Kasumi-1 (cell line): ENCODE data around the gene NEU4.
"Not testable (repeated sequence)": the region's sequence is repeated elsewhere in the genome, so short reads cannot be mapped to it uniquely, and the experiment has no call there.

ENCODE experiments used
- DNase-seq, 2 experiments: peaks; one replicate each; lab custom pipeline; 2025; lab: John Stamatoyannopoulos, UW

NEU4 gene

DNA sequence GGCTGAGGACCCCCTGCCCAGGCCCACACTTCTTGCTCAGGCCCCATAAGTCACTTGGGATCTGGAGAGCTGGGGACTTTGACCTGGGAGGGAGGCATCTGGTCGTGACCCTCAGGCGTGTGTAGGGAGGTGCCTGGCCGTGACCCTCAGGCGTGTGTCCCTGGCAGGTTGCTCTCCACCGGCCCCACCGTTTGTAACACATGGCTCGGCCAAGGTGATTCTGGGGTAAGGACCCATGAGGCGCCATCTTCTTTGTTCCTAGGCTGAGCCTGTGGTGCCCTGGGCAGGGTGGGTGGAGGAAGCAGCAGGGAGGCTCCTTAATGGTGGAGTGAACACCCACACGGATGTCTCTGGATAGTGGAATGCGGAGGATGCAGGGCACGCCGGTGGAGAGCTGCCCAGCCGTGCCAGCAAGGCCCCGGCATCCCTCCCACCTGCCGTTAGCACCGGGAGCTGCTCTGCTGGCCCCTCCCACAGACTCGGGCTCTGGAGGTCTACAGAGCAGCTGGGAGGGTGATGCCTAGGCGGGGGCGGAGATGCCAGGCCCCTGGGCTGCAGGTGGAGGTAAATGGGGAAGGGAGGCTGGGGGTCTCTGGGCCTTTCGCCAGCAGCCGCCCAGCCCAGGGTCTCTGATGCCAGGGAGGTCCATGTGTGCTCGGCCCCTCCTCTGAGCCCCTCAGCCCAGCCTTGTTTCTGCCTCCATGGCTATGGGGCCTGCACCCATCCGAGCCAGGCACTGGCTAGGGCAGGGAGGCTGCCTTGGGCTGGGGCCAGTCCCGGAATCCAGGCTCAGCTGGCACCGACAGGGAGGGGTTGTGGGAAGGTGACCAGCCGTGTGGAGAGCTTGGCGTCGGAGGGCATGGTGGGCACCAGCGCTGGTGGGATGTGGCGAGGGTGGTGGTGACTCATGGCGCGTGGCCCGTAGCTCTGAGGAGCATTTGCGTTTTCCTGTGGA lies 33.5 kb upstream of the NEU4 start:
- no peak for DNase-seq

GRCh38 chr2:241776336-241777169 lies 32.4 kb upstream of the NEU4 start, which contains the start of gene GAL3ST2:
TSS of gene GAL3ST2 (plus strand) at chr2:241776822. CDS start at chr2:241776956, 134 bp downstream.
- no peak for DNase-seq

DNA sequence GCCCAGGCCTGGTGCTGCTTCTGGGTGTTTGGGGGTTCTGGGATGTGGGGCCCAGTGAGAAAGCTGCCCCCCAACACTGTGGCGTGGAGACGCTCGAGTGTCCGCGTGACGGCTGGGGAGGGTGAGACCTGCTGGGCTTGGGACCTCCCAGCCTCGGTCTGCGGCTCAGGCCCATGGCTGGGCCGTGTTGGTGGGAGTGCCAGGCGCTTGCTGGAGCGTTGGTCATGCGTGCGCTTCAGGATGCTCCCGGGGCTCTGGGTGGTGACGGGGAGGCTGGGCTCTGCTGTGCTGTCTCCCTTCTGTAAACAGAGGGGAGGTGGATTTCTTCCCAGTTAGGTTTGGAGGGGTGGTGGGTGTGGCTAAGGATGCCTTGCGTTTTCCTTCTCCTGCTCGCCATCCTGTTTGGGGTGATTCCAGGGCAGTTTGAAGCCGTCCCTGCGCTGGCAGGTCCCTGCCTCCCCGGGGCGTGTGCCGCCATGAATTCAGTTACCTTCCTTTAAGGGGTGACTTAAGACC lies 31.8 kb upstream of the NEU4 start:
- no peak for DNase-seq

DNA sequence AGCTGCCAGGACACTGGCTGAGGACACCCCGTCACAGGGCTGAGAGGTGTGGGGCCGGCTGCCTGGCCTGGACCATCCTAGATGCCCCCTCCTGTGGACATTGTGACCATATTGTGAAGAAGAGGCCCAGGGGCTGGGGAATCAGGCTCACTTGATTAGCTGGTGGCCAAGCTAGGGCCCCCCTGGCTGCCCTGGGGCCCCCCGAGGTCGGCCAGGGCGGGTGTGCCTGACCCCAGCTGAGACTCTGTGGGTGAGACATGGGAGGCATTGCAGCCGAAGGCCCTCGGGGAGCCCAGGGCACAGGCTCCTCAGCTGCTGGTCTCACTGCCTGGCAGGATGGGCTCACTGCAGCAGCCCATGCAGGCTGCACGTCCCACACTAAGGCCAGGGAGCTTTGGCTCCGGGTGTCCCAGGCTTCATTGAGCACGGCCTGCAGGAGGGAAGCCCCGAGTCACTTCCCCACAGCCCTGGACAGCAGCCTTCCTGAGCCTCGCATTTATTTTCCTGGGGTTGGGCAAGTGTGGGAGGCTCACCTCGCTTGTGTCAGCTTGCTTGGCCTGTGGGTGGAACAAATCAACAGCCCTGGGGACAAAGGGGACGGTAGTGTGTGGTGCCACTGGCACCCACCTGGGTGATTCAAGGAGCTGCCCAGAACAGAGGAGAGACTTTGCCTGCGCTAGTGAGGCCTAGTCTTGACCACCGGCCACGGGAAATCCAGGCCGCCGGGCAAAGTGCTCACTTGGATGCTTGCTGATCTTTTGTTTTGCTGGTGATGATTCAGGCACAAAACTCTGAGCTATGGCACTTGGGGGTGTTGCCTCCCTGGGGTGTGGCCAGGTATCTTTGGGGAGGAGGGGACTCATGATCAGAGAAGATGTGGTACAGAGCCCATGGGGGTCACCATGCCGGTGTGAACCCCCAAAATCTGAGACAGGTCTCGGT lies 31.0 kb upstream of the NEU4 start:
- DNase-seq, result no peak

DNA sequence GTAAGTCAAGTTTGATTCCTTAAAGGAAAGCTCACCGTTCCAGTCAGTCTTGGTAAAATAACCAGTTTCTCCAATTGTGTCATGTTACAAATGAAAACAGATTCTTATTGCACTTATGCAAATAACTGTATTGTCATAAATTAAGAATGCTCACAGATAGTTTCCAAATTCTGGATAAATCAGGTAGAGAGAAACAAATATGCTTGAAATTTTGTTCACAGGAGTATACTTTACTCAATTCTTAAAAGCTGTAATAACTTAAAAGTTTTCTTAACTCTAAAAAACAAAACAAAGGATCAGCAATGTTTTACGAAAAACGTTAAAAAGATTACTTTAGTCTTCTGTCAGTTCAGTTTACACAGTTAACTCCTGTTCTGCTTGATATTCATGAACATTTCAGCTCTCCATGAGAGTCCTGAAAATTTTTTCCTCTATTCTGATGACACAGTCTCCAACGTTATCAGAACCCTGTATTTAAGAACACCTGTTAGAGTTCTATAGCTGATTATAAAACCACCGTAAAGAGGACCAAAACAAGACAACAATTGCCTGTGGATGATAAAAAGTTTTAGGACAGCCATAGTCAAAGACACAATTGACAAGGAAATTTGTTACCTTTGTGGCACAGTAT lies 27.9 kb upstream of the NEU4 start:
- DNase-seq, result no peak

DNA sequence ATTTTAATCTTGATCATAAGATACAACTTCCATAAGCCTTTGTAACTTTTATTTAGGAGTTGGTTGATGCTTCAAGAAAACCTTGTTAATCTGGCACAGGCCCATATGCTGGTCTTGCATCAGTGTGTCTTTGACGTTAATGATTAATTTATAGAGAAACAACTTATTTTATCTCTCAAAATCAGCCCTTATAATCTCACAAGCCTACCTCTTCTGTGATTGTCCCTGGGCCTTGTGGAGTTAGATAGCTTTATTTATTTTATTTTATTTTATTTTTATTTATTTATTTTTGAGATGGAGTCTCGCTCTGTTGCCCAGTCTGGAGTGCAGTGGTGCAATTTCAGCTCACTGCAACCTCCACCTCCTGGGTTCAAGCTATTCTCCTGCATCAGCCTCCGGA lies 26.9 kb upstream of the NEU4 start:
- DNase-seq, result not testable (repeated sequence)

- no peak for DNase-seq
Observed at GRCh38 chr2:241788135-241788534, 20.9 kb upstream of the NEU4 start.

DNA sequence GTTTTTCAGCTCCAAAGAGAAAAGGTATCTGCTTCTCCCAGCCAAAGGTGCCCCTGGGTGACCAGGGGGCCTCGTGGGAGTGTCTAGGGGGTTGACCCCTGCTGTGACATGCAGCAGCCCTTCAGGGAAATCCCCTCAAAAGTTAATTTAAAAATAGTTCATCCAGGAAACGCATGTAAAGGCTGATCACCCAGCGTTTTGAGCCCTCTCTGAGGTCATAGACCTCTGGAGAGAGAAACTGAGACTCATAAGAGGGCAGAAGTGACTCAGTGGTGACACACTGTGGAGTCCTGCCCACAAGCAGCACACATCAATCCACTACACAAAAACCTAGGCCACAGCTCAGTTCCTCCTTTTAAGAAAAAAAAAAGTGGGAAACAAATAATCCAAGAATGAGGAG lies 20.4 kb upstream of the NEU4 start:
- no peak for DNase-seq

GRCh38 chr2:241791385-241791784 lies 17.6 kb upstream of the NEU4 start:
- DNase-seq, result not testable (repeated sequence)

- no peak for DNase-seq
Observed at GRCh38 chr2:241793385-241793784, 15.6 kb upstream of the NEU4 start.

GRCh38 chr2:241794250-241794823 lies 14.7 kb upstream of the NEU4 start:
- DNase-seq, result no peak

- no peak for DNase-seq
Observed at GRCh38 chr2:241795021-241795999, 13.7 kb upstream of the NEU4 start.

- DNase-seq, result no peak
Observed at GRCh38 chr2:241796209-241796608, 12.8 kb upstream of the NEU4 start.

DNA sequence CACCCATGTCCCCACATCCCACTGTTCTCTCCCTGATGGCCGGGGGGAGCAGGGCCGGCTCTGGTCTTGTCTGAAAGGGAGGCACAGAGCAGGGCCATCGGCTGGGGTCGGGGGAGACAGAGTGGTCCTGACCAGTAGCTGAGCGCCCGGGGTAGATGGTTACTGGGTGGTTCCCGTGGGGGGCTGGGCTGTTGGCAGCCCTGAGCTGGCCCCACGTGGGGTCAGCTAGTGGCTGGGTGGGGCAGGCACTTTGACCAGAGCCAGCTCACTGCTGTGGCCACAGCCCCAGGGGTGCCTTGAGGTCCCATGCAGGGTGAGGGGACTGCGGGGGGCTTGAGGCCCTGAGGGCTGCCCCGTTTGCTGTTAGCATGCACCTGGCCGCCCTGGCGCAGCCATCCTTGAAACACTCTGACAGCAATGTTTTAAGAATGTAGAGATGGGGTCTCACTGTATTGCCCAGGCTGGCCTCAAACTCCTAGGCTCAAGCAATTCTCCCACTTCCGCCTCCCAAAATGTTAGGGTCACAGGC lies 12.3 kb upstream of the NEU4 start:
- DNase-seq, result no peak

- no peak for DNase-seq
Observed at GRCh38 chr2:241797441-241798080, 11.4 kb upstream of the NEU4 start.

GRCh38 chr2:241798081-241798630 lies 10.8 kb upstream of the NEU4 start:
- DNase-seq, result no peak

- DNase-seq, result no peak
Observed at GRCh38 chr2:241798631-241799521, 10.1 kb upstream of the NEU4 start.
